Measurements from ENCODE around the gene POU6F2.

POU6F2 gene

GRCh38 chr7:39465055-39465929 lies 487.6 kb downstream of the POU6F2 start:
- DNase-seq: peak; percentile 3 to 21

GRCh38 chr7:39468261-39468660 lies 490.6 kb downstream of the POU6F2 start:
- DNase-seq: no peak

- no peak for DNase-seq
Measured at GRCh38 chr7:39468808-39469374, 491.2 kb downstream of the POU6F2 start.

- no peak for DNase-seq
Measured at GRCh38 chr7:39480901-39481300, 503.2 kb downstream of the POU6F2 start.

DNA sequence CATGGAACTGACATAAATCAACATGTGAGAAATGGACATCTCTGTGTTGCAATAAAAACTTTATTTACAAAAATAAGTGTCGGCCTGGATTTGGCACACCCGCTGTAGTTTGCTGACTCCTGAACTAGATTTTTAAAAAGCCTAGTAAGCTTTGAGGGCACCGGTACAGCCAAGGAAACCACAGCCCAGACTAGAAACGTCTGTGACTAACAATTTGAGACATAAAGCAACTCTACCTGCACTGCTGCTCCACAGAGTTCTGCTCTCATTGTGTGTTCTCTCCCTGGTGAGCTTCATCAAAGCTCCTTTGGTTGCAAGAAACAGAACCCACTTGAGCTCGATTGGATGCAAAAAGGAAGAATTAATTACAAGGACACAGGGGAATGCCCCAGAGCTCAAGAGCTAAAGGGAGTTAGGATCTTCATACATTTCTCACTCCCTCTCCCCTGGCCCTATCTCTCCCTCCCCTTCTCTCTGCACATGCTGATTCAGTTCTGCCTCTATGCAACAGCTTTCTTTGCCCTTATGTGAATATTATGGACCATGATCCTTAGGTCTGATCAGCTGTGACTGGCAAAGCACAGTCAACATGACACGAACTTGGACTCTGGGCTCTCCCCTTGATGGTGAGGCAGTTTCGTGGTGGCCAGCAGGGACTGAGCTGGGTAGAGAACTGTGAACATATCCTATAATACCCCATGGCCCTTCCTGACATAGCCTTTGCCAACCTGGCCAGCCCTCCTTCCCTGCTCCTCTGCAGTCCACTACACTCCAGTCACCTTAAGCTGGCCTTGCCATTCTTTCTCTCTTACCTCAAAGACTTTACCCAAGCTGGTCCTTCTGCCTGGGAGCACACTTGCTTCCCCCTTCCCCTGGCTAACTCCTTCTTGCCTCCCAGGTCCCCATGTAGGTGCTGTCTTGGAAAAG lies 511.0 kb downstream of the POU6F2 start:
- no peak for DNase-seq

- no peak for DNase-seq
Measured at GRCh38 chr7:39490296-39490695, 512.6 kb downstream of the POU6F2 start.

- no peak for DNase-seq
Measured at GRCh38 chr7:39493934-39494333, 516.2 kb downstream of the POU6F2 start.

DNA sequence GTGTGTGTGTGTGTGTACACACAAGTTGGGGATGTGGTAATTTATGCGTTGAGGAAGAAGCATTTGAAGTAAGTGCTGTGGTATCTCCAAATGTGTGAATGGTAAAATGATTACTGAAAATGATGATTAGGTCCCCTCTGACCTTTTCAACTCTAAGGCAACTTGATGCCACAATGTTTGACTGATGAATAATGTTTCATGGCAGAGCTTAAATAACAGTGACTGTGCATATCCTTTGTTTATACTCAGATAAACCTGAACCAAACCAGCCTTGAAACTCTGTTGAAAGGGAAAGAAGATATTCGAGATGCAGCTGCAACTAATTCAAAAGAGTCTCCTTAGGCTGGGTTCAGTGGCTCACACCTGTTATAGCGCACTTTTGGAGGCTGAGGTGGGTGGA lies 523.6 kb downstream of the POU6F2 start:
- DNase-seq: no peak

- DNase-seq: no peak
Measured at GRCh38 chr7:39504963-39505362, 527.3 kb downstream of the POU6F2 start.

GRCh38 chr7:39507866-39508551 lies 530.3 kb downstream of the POU6F2 start:
- DNase-seq: no peak

DNA sequence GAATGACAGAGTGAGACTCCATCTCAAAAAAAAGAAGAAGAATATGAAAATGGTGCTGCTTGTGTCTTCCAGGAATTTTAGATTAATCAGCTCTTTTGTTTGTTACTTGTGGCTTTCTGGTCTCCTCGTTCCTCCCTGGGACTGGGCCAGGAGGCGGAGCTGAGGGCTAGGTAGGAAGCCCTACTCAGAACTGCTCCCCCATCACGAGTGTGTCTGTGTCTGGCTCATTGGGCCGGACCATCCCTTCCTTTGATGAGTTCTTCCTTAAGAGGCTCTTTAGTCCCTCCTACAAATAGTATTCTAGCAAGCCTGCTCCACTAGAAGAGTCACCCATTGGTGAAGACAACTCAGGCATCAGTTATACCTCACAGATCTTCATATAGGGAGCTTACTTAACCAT lies 531.7 kb downstream of the POU6F2 start:
- DNase-seq: no peak

DNA sequence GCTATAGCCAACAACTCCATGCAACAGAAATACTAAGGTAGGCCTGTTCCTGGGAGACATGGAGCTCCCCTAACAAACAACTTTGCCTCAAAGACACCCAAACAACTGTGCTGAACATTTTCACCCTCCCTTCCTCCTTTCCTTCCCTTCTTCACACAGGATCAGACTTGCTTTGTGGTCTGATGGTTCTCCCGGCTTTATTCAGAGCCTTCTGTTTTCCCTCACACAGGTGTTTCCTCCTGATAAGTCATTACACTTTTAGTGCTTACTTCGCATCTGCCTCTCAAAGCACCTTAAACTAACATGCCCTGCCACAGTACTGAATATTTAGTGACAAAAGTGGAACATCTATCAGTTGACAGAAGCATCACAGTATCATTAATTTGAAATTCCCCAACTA lies 532.2 kb downstream of the POU6F2 start:
- no peak for DNase-seq

DNA sequence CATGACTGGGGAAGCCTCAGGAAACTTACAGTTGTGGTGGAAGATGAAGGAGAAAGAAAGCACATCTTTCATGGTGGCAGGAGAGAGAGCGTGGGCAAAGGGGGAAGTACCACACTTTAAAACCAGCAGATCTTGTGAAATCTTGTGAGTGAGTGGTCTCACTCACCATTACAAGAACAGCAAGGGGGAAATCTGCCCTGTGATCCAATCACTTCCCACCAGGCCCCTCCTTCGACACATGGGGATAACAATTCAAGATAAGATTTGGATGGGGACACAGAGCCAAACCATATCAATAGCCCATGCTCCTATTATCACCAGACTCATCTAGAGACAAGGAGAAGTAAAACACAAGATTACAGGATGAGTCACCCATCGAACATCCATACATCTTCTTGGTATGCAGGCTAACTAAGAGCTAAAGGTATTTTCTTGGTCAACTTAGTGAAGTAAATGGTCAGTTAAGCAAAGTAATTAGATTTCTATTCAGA lies 533.2 kb downstream of the POU6F2 start:
- no peak for DNase-seq

DNA sequence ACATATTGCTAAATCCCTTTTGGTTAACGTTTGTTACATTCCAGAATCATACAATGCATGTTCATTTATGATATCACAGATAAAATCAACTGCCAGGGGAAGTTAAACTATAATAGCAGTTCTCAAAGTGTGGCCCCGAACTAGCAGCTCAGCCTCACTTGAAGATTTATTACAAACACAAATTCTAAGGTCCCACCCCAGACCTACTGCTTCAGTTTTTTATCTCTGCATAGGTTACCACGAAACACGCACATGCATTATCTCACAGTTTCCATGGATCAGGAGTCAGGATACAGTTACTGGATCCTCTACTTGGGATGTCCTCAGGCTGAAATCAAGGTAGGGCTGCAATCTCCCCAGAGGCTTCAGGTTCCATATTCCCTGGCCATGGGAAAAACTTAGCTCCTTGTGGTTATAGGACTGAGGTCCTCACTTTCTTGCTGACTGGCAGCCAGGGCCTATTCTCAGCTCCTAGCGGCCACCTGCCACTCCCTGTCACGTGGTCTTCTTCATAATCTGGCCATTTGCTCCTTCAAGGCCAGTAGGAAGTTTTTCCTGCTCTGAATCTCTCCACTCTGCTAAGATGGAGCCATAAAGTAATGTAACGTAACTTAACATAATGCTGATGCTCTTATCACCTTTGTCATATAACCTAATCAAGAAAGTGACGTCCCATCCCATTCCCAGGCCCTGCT lies 538.0 kb downstream of the POU6F2 start:
- DNase-seq: no peak

GRCh38 chr7:39516498-39516897 lies 538.8 kb downstream of the POU6F2 start:
- no peak for DNase-seq

- DNase-seq: no peak
Measured at GRCh38 chr7:39517240-39517639, 539.5 kb downstream of the POU6F2 start.

Data from SW 1271 (cell line).